ENCODE data around the gene FGD5. TPM values are rescaled to one million over a fixed set of nuclear protein-coding genes. Genes with fewer than 3 reads are reported as not detected.

The FGD5 gene
- total RNA-seq, 3 donors from 2014 or later (not counting 1 experiment from before 2014, with no cell fraction given), result not detected

DNA sequence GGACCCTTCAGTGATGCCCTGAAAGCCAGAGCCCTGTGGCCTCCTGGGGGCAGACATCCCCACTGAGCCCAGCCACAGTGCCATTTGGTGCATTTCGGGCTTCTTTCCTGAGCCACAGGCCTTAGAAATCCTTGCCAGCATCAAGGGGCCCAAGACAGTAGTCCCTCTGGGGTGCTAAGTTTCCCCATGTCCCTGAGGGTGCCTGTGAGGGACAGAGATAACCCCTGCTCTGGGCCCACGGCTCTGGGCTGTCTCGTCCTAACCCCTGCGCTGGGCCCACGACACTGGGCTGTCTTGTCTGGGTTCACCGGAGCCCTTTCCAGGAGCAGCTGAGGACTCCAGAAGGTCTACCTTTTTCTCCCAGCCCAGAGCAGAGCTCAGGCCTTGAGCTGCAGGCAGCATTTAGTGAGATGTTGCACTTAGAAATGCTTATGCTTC, 45.1 kb upstream of the FGD5 start:
- DNase-seq, result peak in 1 of 2 donors; percentile 5

DNA sequence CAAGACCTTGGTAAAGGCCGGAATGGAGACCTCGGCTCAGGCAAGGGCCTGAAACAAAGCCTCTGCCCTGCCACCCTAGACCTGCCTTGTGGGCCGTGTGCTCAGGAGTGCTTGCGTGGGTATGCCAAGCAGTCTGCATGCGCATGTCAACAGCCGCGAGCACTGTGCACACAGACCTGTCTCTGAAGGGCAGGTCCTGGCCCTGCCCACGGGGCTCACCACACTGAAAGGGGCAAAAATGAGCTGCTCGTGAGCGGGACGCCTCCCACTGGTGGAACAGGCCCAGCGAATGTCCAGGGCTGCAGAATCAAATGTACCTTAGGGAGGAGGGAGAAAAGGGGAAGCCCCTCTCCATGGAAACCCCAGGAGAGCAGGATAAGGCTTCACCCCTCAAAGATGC, 44.3 kb upstream of the FGD5 start:
- DNase-seq, result peak in 1 of 2 donors; percentile 2

More for the DNA sequence above, 45.1 kb upstream of the FGD5 start:
- Histone ChIP-seq H3K4me3 (ENCODE audit: low read length) (no peak overlapping the region), H3K27me3 (ENCODE audit: control insufficient read depth, insufficient read depth, low read length) (no peaks in the 10 kb centered on the region), H3K36me3 (ENCODE audit: control insufficient read depth, insufficient read depth, low read length) (no peaks in the 10 kb centered on the region), H3K27ac (ENCODE audit: low read length) (no peak overlapping the region), H3K9me3 (ENCODE audit: control insufficient read depth, insufficient read depth, low read length) (no peaks in the 10 kb centered on the region), H3K4me1 (ENCODE audit: control insufficient read depth, insufficient read depth, low read length) (no peaks in the 10 kb centered on the region)
- Mint-ChIP-seq H3K36me3 (peaks cover 4% of the 10 kb centered on the region), H3K27me3 (ENCODE audit: low read depth in 2 of 2) (peaks cover 5 to 9% of the 10 kb centered on the region in 2 donors), H3K4me3 (no peak overlapping the region), H3K4me1 (no peaks in the 10 kb centered on the region), H3K27ac (no peak overlapping the region), H3K9me3 (peaks cover under 1 to 1% of the 10 kb centered on the region in 2 donors)
- intact Hi-C loops (cut with micrococcal nuclease), result no loop called here
- WGBS (ENCODE audit: insufficient coverage), result 87% methylated on average over 6 of the region's 6 CpGs
- ATAC-seq, result no peak
- TF ChIP-seq, protein P1, sequence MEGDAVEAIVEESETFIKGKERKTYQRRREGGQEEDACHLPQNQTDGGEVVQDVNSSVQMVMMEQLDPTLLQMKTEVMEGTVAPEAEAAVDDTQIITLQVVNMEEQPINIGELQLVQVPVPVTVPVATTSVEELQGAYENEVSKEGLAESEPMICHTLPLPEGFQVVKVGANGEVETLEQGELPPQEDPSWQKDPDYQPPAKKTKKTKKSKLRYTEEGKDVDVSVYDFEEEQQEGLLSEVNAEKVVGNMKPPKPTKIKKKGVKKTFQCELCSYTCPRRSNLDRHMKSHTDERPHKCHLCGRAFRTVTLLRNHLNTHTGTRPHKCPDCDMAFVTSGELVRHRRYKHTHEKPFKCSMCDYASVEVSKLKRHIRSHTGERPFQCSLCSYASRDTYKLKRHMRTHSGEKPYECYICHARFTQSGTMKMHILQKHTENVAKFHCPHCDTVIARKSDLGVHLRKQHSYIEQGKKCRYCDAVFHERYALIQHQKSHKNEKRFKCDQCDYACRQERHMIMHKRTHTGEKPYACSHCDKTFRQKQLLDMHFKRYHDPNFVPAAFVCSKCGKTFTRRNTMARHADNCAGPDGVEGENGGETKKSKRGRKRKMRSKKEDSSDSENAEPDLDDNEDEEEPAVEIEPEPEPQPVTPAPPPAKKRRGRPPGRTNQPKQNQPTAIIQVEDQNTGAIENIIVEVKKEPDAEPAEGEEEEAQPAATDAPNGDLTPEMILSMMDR (IDR thresholded peaks at IDR 0.05), result no peak

DNA sequence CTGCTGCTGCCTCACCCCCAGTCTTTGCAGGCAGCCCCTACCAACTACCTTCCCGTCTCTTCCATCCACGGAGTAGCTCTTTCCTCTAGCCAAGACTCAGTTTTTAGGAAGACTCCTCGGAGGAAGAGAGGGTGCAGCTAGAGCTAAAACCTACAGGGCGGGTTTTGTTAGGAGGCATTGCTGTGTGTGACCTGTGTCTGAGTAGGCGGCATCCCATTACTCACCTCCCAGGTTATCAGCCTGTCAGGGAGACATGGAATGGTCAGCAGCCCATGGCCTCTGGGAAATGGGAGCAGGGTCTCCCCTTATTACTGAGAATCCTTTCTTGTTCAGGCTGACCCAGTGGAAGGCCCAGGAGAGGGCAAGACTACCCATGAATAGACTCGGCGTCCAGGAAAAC, 43.8 kb upstream of the FGD5 start:
- Mint-ChIP-seq H3K27me3 (ENCODE audit: low read depth in 2 of 2) (peaks cover 0 to 20% of the 10 kb centered on the region in 2 donors), H3K4me3 (no peak overlapping the region), H3K4me1 (no peaks in the 10 kb centered on the region), H3K36me3 (peaks cover 8% of the 10 kb centered on the region), H3K9me3 (peaks cover 4 to 5% of the 10 kb centered on the region in 2 donors), H3K27ac (no peak overlapping the region)
- Histone ChIP-seq H3K27ac (ENCODE audit: low read length) (no peak overlapping the region), H3K9me3 (ENCODE audit: control insufficient read depth, insufficient read depth, low read length) (no peaks in the 10 kb centered on the region), H3K4me3 (ENCODE audit: low read length) (no peak overlapping the region), H3K27me3 (ENCODE audit: control insufficient read depth, insufficient read depth, low read length) (no peaks in the 10 kb centered on the region), H3K4me1 (ENCODE audit: control insufficient read depth, insufficient read depth, low read length) (no peaks in the 10 kb centered on the region), H3K36me3 (ENCODE audit: control insufficient read depth, insufficient read depth, low read length) (no peaks in the 10 kb centered on the region)
- intact Hi-C loops (cut with micrococcal nuclease), result no loop called here
- TF ChIP-seq, protein P1 (IDR thresholded peaks at IDR 0.05), result no peak
- 89% methylated on average over 6 of the region's 7 CpGs for WGBS (ENCODE audit: insufficient coverage)
- DNase-seq (no peak), ATAC-seq (no peak)

More for the DNA sequence above, 44.3 kb upstream of the FGD5 start:
- no peaks in the 10 kb centered on the region for H3K4me1 Mint-ChIP-seq
- peaks cover 4 to 5% of the 10 kb centered on the region in 2 donors for H3K9me3 Mint-ChIP-seq
- no peak overlapping the region for H3K4me3 Mint-ChIP-seq
- no peak overlapping the region for H3K4me3 ChIP-seq (ENCODE audit: low read length)
- TF ChIP-seq, protein P1 (IDR thresholded peaks at IDR 0.05), result no peak
- no peaks in the 10 kb centered on the region for H3K9me3 ChIP-seq (ENCODE audit: control insufficient read depth, insufficient read depth, low read length)
- ATAC-seq, result no peak
- intact Hi-C loops (cut with micrococcal nuclease), result no loop called here
- H3K27ac ChIP-seq (ENCODE audit: low read length), result no peak overlapping the region
- WGBS (ENCODE audit: insufficient coverage), result 90% methylated on average over 12 of the region's 12 CpGs
- no peaks in the 10 kb centered on the region for H3K27me3 ChIP-seq (ENCODE audit: control insufficient read depth, insufficient read depth, low read length)
- no peaks in the 10 kb centered on the region for H3K36me3 ChIP-seq (ENCODE audit: control insufficient read depth, insufficient read depth, low read length)
- no peaks in the 10 kb centered on the region for H3K4me1 ChIP-seq (ENCODE audit: control insufficient read depth, insufficient read depth, low read length)
- H3K27me3 Mint-ChIP-seq (ENCODE audit: low read depth in 2 of 2), result peaks cover 0 to 17% of the 10 kb centered on the region in 2 donors
- H3K27ac Mint-ChIP-seq, result no peak overlapping the region
- peaks cover 8% of the 10 kb centered on the region for H3K36me3 Mint-ChIP-seq

DNA sequence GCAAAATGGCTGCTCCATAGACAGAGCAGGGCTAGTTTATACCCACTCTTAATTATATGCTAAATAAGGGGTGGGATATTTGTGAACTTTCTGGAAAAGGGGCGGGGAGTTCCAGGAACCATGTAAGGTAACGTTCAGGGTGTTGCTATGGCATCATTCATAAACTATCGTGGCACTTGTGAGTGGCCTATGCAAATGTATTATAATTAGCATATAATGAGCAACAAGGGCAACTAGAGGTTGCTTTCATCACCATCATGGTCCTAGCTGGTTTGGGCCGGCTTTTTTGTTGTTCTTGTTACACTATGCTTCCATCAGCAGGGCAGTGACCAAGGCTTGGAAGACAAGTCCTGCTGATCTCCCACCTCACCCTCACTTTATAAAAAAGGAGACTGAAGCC, 43.2 kb upstream of the FGD5 start:
- Histone ChIP-seq H3K4me1 (ENCODE audit: control insufficient read depth, insufficient read depth, low read length) (no peaks in the 10 kb centered on the region), H3K9me3 (ENCODE audit: control insufficient read depth, insufficient read depth, low read length) (no peaks in the 10 kb centered on the region), H3K36me3 (ENCODE audit: control insufficient read depth, insufficient read depth, low read length) (no peaks in the 10 kb centered on the region), H3K4me3 (ENCODE audit: low read length) (no peak overlapping the region), H3K27me3 (ENCODE audit: control insufficient read depth, insufficient read depth, low read length) (no peaks in the 10 kb centered on the region), H3K27ac (ENCODE audit: low read length) (no peak overlapping the region)
- H3K9me3 Mint-ChIP-seq, result peaks cover 4 to 5% of the 10 kb centered on the region in 2 donors
- peaks cover 0 to 20% of the 10 kb centered on the region in 2 donors for H3K27me3 Mint-ChIP-seq (ENCODE audit: low read depth in 2 of 2)
- TF ChIP-seq, protein P1 (IDR thresholded peaks at IDR 0.05), result no peak
- WGBS (ENCODE audit: insufficient coverage), result 92% methylated on average over 4 of the region's 4 CpGs
- no peak for DNase-seq
- H3K4me3 Mint-ChIP-seq, result no peak overlapping the region
- H3K36me3 Mint-ChIP-seq, result peaks cover 8% of the 10 kb centered on the region
- no peak overlapping the region for H3K27ac Mint-ChIP-seq
- no peaks in the 10 kb centered on the region for H3K4me1 Mint-ChIP-seq
- intact Hi-C loops (cut with micrococcal nuclease), result no loop called here
- no peak for ATAC-seq

All from natural killer cell (primary cell).